GM21619 (cell line): ENCODE results near the gene ZG16.

Experiments
- ATAC-seq: cut with Tn5 transposase; IDR thresholded peaks from one replicate; pipeline ENCODE4 v1.9.1; 2021; ENCODE audit not compliant: unreplicated experiment

ZG16 gene

DNA sequence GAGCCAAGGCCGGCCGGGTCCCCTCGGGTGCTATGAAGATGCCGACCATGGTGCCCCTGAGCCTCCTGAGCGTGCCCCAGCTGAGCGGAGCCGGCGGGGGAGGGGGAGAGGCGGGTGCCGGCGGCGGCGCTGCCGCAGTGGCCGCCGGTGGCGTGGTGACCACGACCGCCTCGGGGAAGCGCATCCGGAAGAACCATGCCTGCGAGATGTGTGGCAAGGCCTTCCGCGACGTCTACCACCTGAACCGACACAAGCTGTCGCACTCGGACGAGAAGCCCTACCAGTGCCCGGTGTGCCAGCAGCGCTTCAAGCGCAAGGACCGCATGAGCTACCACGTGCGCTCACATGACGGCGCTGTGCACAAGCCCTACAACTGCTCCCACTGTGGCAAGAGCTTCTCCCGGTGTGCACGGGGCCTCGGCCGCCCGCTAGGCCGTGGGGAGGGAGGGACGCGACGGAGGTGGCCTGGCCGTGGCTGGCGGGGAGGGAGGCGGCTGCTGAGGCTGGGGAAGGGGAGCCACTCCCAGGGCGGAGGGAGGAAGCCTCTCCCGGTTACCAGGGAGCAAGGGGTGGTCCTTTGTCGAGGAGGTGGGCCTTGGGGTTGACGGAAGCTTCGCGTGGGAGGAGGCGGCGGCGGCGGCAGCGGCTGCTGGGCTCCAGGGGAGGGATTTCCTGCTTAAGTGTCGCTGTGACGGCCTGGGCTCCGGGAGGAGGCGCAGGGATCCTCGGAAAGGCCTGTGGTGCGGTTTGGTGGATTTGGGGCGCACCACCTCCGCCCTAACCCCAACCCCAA lies 29.6 kb downstream of the ZG16 start:
- ATAC-seq: peak; percentile 17

DNA sequence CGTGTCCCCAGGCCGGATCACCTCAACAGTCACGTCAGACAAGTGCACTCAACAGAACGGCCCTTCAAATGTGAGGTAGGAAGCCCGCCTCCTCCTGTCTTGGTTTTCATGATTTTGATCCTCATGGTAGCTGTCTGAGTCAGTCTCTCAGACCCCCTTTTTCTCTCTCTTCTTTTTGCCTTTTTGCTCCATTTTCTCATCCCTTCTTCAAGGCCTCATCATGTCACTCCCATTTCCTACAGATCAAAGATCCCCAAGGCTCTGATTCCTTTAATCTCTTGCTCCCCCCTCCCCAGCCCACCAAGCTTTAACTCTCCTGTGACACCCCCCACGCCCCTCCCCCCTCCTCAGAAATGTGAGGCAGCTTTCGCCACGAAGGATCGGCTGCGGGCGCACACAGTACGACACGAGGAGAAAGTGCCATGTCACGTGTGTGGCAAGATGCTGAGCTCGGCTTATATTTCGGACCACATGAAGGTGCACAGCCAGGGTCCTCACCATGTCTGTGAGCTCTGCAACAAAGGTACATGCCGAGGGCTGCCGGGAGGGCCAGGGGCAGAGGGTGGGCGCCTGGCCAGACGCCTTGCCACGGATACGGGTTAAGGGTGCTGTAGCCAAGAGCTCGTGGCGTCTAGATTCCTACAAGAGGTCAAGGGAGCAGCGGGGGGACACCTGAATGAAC lies 30.3 kb downstream of the ZG16 start:
- no peak for ATAC-seq

DNA sequence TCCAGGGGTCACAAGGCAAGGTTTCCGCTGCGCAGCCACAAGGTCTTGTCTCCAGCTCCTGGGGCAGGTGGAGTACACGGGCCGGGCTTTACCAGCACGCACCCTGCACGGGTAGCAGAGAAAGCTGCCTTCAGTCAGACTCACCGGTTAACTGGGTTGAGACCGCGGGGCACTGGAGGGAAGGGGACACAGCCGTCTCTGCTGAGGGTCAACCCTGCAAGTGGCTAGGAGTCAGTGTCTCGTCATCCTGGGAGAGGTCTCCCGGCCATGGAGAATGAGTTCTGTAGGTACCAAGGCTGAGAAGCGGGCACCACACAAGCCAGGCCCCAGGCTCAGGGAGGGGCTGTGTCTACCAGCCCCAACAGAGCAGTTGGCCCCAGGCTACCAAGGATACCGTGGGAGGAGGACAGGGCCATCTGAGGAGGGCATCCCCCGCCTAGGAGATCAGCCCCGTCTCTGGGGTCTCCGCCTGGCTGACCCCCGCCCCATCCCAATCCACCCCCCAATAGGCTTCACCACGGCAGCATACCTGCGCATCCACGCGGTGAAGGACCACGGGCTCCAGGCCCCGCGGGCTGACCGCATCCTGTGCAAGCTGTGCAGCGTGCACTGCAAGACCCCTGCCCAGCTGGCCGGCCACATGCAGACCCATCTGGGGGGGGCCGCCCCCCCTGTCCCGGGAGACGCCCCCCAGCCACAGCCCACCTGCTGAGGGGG lies 31.1 kb downstream of the ZG16 start:
- no peak for ATAC-seq

DNA sequence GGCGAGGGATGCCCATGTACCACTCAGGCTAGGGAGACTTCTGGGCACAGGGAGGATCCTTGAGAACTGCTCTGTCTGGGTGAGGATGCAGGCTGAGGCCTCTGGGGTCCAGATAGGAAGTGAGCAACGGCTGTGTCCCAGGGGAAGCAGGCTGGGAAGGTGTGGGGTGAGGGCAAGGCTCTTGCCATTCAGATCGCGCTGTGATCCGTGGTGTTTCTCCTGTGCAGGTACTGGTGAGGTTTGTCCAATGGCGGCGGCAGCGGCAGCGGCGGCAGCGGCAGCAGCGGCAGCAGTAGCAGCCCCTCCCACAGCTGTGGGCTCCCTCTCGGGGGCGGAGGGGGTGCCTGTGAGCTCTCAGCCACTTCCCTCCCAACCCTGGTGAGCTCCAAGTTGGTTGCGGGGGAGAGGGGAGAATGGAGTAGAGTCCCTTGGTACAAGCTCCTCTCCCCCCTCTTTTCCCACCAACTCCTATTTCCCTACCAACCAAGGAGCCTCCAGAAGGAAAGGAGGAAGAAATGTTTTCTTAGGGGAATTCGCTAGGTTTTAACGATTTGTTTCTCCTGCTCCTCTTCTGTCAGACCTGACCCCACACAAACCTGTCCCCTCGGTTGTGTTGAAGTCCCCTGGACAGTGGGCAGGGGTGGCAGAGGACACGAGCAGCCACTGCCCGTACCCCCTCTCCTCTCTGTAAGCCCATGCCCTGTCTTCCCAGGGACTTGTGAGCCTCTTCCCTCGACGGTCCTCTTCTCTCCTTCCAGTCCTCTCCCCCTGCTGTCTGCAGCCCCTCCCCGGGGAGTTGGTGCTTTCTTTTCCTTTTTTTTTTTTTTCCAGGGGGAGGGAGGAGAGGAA lies 32.0 kb downstream of the ZG16 start:
- ATAC-seq: no peak

DNA sequence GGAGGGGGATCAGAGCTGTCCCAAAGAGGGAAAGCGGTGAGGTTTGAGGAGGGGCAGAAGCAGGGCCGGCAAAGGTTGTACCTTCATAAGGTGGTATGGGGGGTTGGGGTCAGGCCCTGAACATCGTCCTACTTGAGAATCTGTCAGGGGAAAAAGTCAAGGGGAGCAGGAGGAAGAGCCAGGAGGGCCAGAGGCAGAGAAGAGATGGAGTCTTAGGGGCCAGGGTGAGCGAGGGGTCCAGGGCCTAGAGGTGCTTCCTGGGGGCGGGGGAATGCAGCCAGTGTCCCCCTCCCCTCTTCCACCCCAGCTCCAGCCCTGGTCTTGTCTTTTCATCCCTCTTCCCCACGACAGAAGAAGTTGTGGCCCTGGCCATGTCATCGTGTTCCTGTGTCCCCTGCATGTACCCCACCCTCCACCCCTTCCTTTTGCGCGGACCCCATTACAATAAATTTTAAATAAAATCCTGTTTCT lies 32.7 kb downstream of the ZG16 start:
- ATAC-seq: no peak

DNA sequence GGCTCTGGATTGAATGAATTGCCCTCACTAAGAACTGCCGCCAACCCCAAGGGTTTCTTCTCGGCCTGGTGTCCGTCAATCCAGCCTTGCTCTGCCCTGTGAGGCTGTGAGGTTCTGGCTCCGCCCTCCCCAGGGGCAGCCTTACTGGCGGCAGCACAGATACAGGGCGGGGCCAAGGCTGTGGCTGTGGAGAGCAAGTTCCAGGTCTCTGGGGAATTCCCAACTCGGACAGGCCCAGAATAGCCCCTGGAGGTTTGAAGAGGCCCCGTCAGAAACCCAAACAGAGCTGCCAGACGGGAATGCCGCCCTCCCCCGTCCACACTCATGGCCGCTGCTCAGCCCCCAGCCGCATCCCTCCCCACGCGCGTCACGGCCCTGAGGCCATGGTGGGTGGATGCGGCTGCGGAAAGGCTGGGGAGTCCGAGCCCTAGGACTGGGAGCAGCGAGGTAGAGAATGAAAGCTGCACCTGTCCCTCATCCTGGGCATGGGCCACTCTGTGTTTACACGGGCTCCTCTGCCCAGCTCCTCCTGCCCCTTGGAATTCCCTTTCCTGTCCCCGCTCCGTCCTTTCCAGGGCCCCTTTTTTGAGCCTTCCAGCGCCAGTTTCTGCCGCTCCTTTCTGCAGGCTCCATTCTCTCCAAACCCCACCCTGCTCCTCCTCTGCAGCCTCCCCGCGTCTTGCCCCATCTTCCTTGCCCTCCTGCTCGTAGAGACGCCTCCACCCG lies 33.3 kb downstream of the ZG16 start:
- no peak for ATAC-seq

DNA sequence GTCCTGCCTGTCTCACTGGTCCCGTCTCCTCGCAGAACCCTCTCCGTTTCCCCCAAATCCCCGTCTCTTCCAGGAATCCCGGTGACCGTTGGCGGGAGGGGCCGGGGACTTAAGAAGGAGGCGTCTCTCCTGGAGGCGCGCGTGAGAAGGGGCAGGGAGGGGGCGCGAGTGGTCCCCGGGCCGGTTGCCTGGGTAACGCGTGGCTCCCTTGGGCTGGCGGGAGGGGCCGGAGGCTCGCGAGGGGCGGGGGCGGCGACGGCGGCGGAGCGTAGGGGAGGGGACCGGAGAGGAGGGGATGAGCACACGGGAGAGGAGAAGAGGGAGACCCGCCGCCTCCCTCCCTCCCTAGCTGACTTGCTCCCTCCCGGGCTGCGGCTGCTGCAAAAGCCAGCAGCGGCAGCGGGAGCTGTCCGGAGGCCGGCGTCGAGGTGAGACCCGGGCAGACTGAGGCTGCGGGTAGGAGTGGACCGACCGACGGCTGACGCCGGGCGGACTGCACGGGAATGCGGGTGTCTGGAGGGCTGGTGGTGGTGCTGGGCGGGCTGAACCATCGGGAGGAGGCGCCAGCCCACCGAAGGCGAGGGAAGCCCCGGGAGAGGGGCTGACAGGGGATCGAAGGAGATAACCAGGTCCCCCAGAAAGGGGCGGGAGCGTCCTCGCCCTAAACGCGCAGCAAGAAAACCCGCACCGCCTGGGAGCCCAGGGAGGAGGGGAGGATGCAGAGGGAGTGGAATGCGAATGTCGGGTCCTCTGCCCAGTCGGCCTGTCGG lies 34.0 kb downstream of the ZG16 start, which contains the start of gene PRRT2:
TSS of gene PRRT2 (plus strand) at position 298 of the 770 bp plus-strand sequence. CDS start 862 bp downstream, outside the sequence.
- ATAC-seq: no peak

DNA sequence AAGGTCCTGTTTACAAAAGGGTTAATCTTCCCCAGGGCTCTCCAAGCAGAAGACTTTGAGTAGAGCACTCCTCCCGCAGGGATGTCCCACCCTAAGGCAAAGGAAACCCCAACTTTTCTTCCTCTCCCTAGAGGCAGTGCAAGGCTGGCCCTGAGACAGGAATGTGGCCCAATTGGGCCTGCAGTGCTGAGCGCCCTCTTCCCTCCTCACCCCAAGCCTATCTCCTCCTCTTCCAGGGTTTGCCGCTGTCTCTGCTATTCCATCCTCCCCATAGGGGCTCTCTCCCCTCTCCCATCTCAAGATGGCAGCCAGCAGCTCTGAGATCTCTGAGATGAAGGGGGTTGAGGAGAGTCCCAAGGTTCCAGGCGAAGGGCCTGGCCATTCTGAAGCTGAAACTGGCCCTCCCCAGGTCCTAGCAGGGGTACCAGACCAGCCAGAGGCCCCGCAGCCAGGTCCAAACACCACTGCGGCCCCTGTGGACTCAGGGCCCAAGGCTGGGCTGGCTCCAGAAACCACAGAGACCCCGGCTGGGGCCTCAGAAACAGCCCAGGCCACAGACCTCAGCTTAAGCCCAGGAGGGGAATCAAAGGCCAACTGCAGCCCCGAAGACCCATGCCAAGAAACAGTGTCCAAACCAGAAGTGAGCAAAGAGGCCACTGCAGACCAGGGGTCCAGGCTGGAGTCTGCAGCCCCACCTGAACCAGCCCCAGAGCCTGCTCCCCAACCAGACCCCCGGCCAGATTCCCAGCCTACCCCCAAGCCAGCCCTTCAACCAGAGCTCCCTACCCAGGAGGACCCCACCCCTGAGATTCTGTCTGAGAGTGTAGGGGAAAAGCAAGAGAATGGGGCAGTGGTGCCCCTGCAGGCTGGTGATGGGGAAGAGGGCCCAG lies 34.9 kb downstream of the ZG16 start:
- no peak for ATAC-seq

DNA sequence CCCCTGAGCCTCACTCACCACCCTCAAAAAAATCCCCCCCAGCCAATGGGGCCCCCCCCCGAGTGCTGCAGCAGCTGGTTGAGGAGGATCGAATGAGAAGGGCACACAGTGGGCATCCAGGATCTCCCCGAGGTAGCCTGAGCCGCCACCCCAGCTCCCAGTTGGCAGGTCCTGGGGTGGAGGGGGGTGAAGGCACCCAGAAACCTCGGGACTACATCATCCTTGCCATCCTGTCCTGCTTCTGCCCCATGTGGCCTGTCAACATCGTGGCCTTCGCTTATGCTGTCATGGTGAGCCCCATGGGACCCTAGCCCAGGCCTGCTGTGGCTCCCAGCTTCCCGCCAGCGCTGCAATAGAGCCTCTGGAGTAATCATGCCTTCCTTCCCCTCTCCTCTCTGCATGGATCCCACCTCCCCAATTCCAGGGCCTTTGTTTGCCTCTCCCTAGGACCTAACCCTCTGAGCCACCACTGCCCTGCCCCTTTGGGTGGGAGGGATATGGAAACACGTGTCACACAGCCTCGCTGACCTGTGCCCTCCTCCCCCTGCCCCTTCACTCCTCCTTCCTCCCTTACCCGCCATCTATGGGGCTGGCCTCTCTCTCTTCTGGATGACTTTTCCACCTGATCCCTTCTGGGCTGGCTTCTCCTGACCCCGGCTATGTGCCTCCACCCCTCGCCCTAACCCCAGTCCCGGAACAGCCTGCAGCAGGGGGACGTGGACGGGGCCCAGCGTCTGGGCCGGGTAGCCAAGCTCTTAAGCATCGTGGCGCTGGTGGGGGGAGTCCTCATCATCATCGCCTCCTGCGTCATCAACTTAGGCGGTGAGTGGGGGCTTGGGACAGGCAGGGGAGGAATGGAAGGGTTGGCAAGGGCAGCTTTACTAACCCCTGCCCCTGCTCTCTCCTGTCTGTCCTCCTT lies 35.8 kb downstream of the ZG16 start:
- no peak for ATAC-seq

DNA sequence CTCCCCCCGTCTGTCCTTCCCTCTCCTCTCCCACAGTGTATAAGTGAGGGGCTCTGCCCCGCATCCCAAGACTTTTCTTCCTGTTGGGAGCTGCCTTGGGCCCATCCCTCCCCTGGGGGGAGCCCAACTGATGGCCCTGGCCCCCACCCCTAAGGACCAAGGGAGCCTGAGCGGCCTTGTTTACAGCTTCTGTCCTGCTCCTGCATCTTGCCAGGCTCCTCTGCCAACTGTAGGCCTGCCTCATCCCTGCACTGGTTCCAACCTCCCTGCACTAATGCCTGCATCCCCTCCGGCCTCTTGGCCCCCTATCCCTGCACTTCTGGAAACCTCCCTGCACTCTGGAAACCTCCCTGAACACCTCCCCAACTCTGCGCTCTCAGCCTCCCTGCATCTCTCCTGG lies 36.5 kb downstream of the ZG16 start:
- ATAC-seq: no peak

DNA sequence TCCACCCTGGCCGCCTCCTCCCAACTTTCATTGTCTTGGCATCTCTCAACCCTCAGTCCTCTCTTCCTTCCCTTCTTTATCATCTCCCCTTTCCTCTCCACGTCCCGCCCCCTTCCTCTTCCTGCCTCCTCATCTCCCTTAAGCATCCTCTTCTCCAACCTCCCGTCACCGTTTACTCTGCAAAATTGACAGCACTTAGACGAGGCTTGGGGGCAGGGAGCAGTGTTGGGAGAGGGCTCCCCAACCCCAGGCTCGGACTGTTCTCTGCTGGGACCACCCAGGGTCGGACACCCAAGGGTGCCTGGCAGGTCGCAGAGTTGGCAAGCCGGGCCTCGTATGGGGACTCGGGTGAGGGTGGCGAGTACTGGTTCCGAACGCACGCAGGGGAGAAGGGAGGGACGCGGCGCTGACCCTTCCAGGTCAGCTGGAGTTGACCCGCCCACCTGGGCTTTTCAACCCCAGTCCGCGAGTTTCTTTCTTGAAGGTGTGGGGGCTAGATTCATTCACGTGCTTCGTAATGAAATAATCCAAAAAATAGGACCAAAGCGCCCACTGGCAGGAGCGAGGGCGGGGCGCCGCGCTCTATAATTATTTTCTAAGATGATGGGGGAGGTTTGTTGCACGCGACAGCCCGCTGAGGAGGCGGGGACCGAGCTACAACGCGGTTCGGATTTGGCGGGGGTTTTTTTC lies 37.1 kb downstream of the ZG16 start:
- ATAC-seq: no peak

DNA sequence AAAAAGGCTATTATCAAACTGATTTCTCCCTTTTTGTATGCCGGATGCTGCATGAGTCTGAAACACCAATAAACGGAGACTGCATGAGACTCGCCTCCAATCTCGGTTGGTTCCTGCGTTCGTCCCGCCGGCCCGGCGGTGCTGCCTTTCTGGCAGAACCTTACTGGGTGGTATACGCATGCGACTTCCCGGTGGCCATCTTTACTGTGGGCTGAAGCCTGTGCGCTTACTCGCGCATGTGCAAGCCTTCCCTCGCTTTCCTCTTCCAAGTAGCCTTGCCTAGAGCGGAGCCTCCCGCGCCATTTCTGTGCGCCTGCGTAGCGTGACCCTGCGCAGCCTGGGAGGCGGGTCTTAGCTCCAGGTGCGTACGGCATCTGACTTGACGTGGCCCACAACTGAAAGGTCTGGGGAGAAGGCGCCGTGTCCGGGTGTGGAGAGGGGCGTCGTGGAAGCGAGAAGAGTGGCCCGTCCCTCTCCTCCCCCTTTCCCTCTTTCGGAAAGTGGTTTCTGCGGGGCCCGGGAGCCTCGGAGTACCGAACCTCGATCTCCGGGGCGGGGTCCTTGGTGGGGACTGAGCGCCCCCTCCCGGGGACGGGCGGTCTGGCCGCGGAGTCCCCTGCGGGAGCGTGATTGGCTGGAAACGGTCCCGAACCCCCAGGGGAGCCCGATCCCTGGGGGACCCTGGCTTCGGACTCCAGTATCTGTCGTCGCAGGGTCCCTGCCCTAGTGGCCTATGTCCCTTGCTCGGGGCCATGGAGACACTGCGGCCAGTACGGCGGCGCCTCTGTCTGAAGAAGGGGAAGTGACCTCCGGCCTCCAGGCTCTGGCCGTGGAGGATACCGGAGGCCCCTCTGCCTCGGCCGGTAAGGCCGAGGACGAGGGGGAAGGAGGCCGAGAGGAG lies 38.0 kb downstream of the ZG16 start, which contains the start of gene PAGR1:
TSS of gene PAGR1 (plus strand) at position 360 of the 901 bp plus-strand sequence. CDS start at position 734, 374 bp downstream.
- ATAC-seq: peak; percentile 51

DNA sequence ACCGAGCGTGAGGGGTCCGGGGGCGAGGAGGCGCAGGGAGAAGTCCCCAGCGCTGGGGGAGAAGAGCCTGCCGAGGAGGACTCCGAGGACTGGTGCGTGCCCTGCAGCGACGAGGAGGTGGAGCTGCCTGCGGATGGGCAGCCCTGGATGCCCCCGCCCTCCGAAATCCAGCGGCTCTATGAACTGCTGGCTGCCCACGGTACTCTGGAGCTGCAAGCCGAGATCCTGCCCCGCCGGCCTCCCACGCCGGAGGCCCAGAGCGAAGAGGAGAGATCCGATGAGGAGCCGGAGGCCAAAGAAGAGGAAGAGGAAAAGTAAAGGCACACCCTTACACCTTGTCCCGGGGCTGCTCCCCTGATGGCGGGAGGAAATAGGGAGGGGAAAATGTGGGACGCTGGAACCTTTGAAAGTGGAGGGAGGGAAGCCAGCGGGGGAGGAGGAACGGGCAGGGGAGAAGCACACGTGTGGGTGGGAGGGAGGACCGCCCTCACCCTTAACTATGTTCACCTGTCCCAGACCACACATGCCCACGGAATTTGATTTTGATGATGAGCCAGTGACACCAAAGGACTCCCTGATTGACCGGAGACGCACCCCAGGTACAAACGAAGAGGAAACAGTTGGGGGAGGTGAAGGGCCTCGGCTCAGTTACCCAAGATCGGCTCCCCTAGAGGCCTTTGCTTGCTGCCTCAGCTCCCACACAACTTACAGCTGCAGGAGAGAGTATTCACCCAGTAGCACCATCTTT lies 38.8 kb downstream of the ZG16 start:
- ATAC-seq: peak; percentile 19

DNA sequence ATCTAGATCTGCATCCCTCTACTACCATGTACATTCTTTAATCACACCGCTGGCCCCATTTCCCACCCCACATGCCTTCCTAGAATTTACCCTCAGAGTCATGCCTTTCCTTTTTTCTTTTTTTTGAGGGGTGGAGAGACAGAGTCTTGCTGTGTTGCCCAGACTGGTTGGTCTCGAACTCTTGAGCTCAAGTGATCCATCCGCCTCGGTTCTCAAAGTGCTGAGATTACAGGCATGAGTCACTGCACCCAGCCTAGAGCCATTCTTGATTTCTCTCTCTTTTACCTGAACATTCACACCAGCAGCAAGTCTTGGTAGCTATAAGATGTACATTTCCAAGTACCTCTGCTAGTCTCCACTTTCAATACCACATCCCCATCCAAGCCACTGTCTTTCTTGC lies 40.0 kb downstream of the ZG16 start:
- no peak for ATAC-seq

DNA sequence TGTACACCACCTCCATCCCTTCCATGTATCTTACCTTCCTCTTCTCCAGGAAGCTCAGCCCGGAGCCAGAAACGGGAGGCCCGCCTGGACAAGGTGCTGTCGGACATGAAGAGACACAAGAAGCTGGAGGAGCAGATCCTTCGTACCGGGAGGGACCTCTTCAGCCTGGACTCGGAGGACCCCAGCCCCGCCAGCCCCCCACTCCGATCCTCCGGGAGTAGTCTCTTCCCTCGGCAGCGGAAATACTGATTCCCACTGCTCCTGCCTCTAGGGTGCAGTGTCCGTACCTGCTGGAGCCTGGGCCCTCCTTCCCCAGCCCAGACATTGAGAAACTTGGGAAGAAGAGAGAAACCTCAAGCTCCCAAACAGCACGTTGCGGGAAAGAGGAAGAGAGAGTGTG lies 41.5 kb downstream of the ZG16 start:
- ATAC-seq: no peak
